H4 (cell line): Measurements from ENCODE around the gene PPL. TPM values are rescaled to one million over a fixed set of nuclear protein-coding genes. Genes with fewer than 3 reads are reported as not detected.

Source experiments
- DNase-seq: peaks from one replicate; pipeline ENCODE4 v3.0.0-alpha.2; 2015; ENCODE audit warnings: low spot score
- total RNA-seq: library from RNA; depleted of rRNA; stranded (reverse); fragments of >200 nt; shearing (Covaris generic); gene quantifications from 2 replicates; pipeline ENCODE4 v1.2.3, GENCODE V29; 2014

Gene PPL
- total RNA-seq, 1 experiment from 2014 or later, result 0.10 TPM

GRCh38 chr16:4886151-4886550 lies 50.8 kb downstream of the PPL start:
- no peak for DNase-seq

- DNase-seq, result no peak
Measured at GRCh38 chr16:4884972-4885874, 51.7 kb downstream of the PPL start.

GRCh38 chr16:4884209-4884608 lies 52.7 kb downstream of the PPL start:
- DNase-seq, result no peak

GRCh38 chr16:4883501-4883900 lies 53.4 kb downstream of the PPL start:
- DNase-seq, result no peak

- peak; percentile 58 for DNase-seq
Measured at GRCh38 chr16:4882633-4883285, 54.2 kb downstream of the PPL start.

- no peak for DNase-seq
Measured at GRCh38 chr16:4882000-4882632, 54.8 kb downstream of the PPL start.

GRCh38 chr16:4880006-4880580 lies 56.9 kb downstream of the PPL start:
- no peak for DNase-seq

GRCh38 chr16:4879049-4879448 lies 57.9 kb downstream of the PPL start:
- DNase-seq, result no peak

GRCh38 chr16:4877380-4877685 lies 59.6 kb downstream of the PPL start:
- DNase-seq, result no peak

- no peak for DNase-seq
Measured at GRCh38 chr16:4876646-4877379, 60.1 kb downstream of the PPL start.

GRCh38 chr16:4874666-4875065 lies 62.3 kb downstream of the PPL start:
- no peak for DNase-seq

- no peak for DNase-seq
Measured at GRCh38 chr16:4873091-4873490, 63.9 kb downstream of the PPL start.

GRCh38 chr16:4871071-4871470 lies 65.9 kb downstream of the PPL start:
- DNase-seq, result no peak

GRCh38 chr16:4870138-4870671 lies 66.7 kb downstream of the PPL start:
- no peak for DNase-seq

- no peak for DNase-seq
Measured at GRCh38 chr16:4869147-4869805, 67.7 kb downstream of the PPL start.

- DNase-seq, result no peak
Measured at GRCh38 chr16:4868535-4868934, 68.4 kb downstream of the PPL start.

GRCh38 chr16:4868026-4868425 lies 68.9 kb downstream of the PPL start:
- no peak for DNase-seq

GRCh38 chr16:4866586-4866985 lies 70.4 kb downstream of the PPL start:
- no peak for DNase-seq

GRCh38 chr16:4865231-4865860 lies 71.6 kb downstream of the PPL start:
- DNase-seq, result no peak

- no peak for DNase-seq
Measured at GRCh38 chr16:4864728-4865127, 72.2 kb downstream of the PPL start.

- no peak for DNase-seq
Measured at GRCh38 chr16:4862639-4863038, 74.3 kb downstream of the PPL start.
